K562 (cell line): ENCODE results near the gene HSD17B1. TPM values are rescaled to one million over a fixed set of nuclear protein-coding genes. Genes with fewer than 3 reads are reported as not detected.
A peak's percentile ranks its signal among the peaks of the same experiment; 100 is the strongest.

Experiments
- CCNT2 ChIP-seq: IDR thresholded peaks from 2 replicates; pipeline ENCODE4 v1.6.1; 2011; ENCODE audit warnings: borderline replicate concordance, low read depth, mild to moderate bottlenecking, moderate library complexity, mixed read lengths, low read length; ENCODE audit not compliant: insufficient read length; ENCODE audit errors: extremely low read depth
- ELK1 ChIP-seq: sonication (generic); formaldehyde crosslinking; IDR thresholded peaks from 2 replicates; pipeline ENCODE4 v1.8.1; 2022; ENCODE audit warnings: missing genetic modification reagents
- ETV1 ChIP-seq: fragments of 450-650 bp; conservative IDR thresholded peaks from 2 replicates; pipeline ENCODE4 v1.6.1; 2016; ENCODE audit warnings: missing genetic modification characterization, control low read depth, low read depth, missing compliant biosample characterization
- HCFC1 ChIP-seq: IDR thresholded peaks from 2 replicates; pipeline ENCODE4 v1.6.1; 2012; ENCODE audit warnings: low read depth, low read length, improper control_type of control experiment
- HDAC2 ChIP-seq: fragments of 450-650 bp; IDR thresholded peaks from 2 replicates; pipeline ENCODE4 v1.6.1; 2016; ENCODE audit warnings: mild to moderate bottlenecking
- HDGF ChIP-seq: fragments of 450-650 bp; IDR thresholded peaks from 2 replicates; pipeline ENCODE4 v1.6.1; 2016
- MGA ChIP-seq: fragments of 450-650 bp; IDR thresholded peaks from 2 replicates; pipeline ENCODE4 v1.6.1; 2016; ENCODE audit warnings: mild to moderate bottlenecking, moderate library complexity
- PHF20 ChIP-seq: fragments of 450-650 bp; IDR thresholded peaks from 2 replicates; pipeline ENCODE4 v1.6.1; 2018; ENCODE audit not compliant: partially characterized antibody
- RCOR1 ChIP-seq, 2 experiments: IDR thresholded peaks; 2 replicates each; pipeline ENCODE4 v1.6.1; 2012; ENCODE audit warnings: low read depth in 2 of 2, low read length in 2 of 2, borderline replicate concordance in 1 of 2, improper control_type of control experiment in 1 of 2
- SNAPC5 ChIP-seq: fragments of 250-450 bp; sonication (Bioruptor Pico); IDR thresholded peaks from 2 replicates; pipeline ENCODE4 v1.8.0; 2021; ENCODE audit warnings: moderate library complexity, mild to moderate bottlenecking, inconsistent platforms
- ZNF217 ChIP-seq: sonication (generic); formaldehyde crosslinking; IDR thresholded peaks from 2 replicates; pipeline ENCODE4 v1.8.0; 2022; ENCODE audit warnings: mild to moderate bottlenecking, missing genetic modification reagents
- ZNF324 ChIP-seq: fragments of 250-450 bp; sonication (Bioruptor Pico); IDR thresholded peaks from 2 replicates; pipeline ENCODE4 v1.4.0; 2020; ENCODE audit warnings: mild to moderate bottlenecking
- ZNF76 ChIP-seq: fragments of 250-450 bp; sonication (Bioruptor Pico); IDR thresholded peaks from 2 replicates; pipeline ENCODE4 v1.4.0; 2020; ENCODE audit warnings: mild to moderate bottlenecking, moderate library complexity, borderline replicate concordance
- polyA plus RNA-seq, 8 experiments: library from polyadenylated mRNA; depleted of rRNA in 4 of 8; stranded (reverse) in 5 of 8; unstranded in 3 of 8; fragments of >200 nt; fragmentation: Nextera tagmentation in 2 of 8; fragmentation: Illumina TruSeq in 1 of 8; extraction: Ambion mirVana in 2 of 8; extraction: Trizol in 1 of 8; gene quantifications; 2 replicates each; pipeline versions ENCODE4 v1.2.1 to v1.2.3, GENCODE V29; 2011 to 2014; ENCODE audit warnings: inconsistent platforms in 1 of 8, missing spikeins in 1 of 8
- total RNA-seq, 7 experiments: library from RNA; depleted of rRNA in 6 of 7; stranded (reverse); fragments of >200 nt in 6 of 7; fragmentation: Illumina TruSeq in 2 of 7; extraction: Trizol in 2 of 7; gene quantifications; 2 replicates each; pipeline versions ENCODE4 v1.2.1 to v1.2.3, GENCODE V29; 2011 to 2021; ENCODE audit warnings: low replicate concordance in 1 of 7

The HSD17B1 gene
- total and polyA plus RNA-seq, 9 of the 15 experiments (the other 6 are each of a cell fraction or from before 2014, with no cell fraction given) = 0.55 to 21.1 (median 3.6) TPM

GRCh38 chr17:42536372-42537155 is 16.2 kb upstream of the HSD17B1 start (continued):
- TF ChIP-seq MGA (no peak), ZNF217 (CRISPR knock-in tag) (no peak), ZNF324 (CRISPR knock-in tag) (no peak), HDAC2 (peak; percentile 17; the same call in 1 of the 2 replicates), ETV1 (peak; percentile 71), CCNT2 (peak; percentile 67), RCOR1 (IDR thresholded peaks at IDR 0.05; ENCODE audit: borderline replicate concordance in 1 of 2, low read depth in 2 of 2, low read length in 2 of 2) (peak in 1 of 2 experiments; percentile 39; a peak in 1 of 4 replicates), PHF20 (peak; percentile 32), HCFC1 (peak; percentile 41; the same call in 1 of the 2 replicates), SNAPC5 (CRISPR knock-in tag) (no peak), ZNF76 (CRISPR knock-in tag) (no peak), HDGF (0 out of 2 replicates have a peak, but pooled peaks have one; percentile 78), ELK1 (CRISPR knock-in tag) (no peak)
